PC-9 (cell line): ENCODE measurements around the gene CDC42. TPM values are rescaled to one million over a fixed set of nuclear protein-coding genes. Genes with fewer than 3 reads are reported as not detected.

Experiments used
- BruUV-seq: library from RNA; stranded (reverse); fragments of 400-500 nt; replicated peaks from 2 replicates; lab custom pipeline; 2021; lab: Mats Ljungman, UMichigan
- CTCF ChIA-PET: fragments of 300-600 bp; sonication (Branson Sonifier 250); formaldehyde crosslinking; loops from one replicate; lab custom pipeline; 2022; ENCODE audit warnings: antibody characterized with exemption; lab: Charles Lee
- POLR2A ChIA-PET: fragments of 300-600 bp; sonication (Branson Sonifier 250); formaldehyde crosslinking; loops from one replicate; lab custom pipeline; 2022; ENCODE audit warnings: antibody characterized with exemption; ENCODE audit not compliant: unreplicated experiment; lab: Charles Lee
- DNase-seq, 2 experiments: peaks; one replicate each; pipeline versions ENCODE4 v3.0.0 to v3.0.0-alpha.2; 2015 to 2022; ENCODE audit warnings: mixed read lengths in 1 of 2
- H2AFZ ChIP-seq: fragments of 200-600 bp; sonication (generic); 2 replicates; pipeline ENCODE4 v1.8.1; 2017; ENCODE audit warnings: antibody characterized with exemption
- H3F3A ChIP-seq: fragments of 200-600 bp; sonication (generic); 2 replicates; pipeline ENCODE4 v1.8.1; 2017; ENCODE audit warnings: antibody characterized with exemption, mild to moderate bottlenecking, low read depth; ENCODE audit not compliant: insufficient read depth
- H3K27ac ChIP-seq: fragments of 200-600 bp; sonication (generic); 2 replicates; pipeline ENCODE4 v1.6.1; 2016; ENCODE audit warnings: mixed run types
- H3K27me3 ChIP-seq: fragments of 200-600 bp; sonication (generic); 2 replicates; pipeline ENCODE4 v1.6.1; 2016; ENCODE audit warnings: low read depth, mixed run types; ENCODE audit not compliant: insufficient read depth
- H3K36me3 ChIP-seq: fragments of 200-600 bp; sonication (generic); 2 replicates; pipeline ENCODE4 v1.6.1; 2016; ENCODE audit warnings: low read depth, mixed run types
- H3K4me1 ChIP-seq: fragments of 200-600 bp; sonication (generic); replicated peaks from 2 replicates; pipeline ENCODE4 v1.6.1; 2016; ENCODE audit warnings: mixed run types; ENCODE audit not compliant: insufficient read depth
- H3K4me2 ChIP-seq: fragments of 200-600 bp; sonication (generic); 2 replicates; pipeline ENCODE4 v1.6.1; 2017; ENCODE audit warnings: mixed run types
- H3K4me3 ChIP-seq: fragments of 200-600 bp; sonication (generic); 2 replicates; pipeline ENCODE4 v1.6.1; 2016; ENCODE audit warnings: mixed run types
- H3K79me2 ChIP-seq: fragments of 200-600 bp; sonication (generic); 2 replicates; pipeline ENCODE4 v1.6.1; 2017; ENCODE audit warnings: low read depth, mixed run types
- H3K9me2 ChIP-seq: fragments of 200-600 bp; sonication (generic); 2 replicates; pipeline ENCODE4 v1.8.1; 2017; ENCODE audit warnings: mild to moderate bottlenecking; ENCODE audit not compliant: insufficient read depth
- H3K9me3 ChIP-seq: fragments of 200-600 bp; sonication (generic); 2 replicates; pipeline ENCODE4 v1.8.1; 2016; ENCODE audit warnings: low read depth; ENCODE audit not compliant: insufficient read depth
- H4K20me1 ChIP-seq: fragments of 200-600 bp; sonication (generic); 2 replicates; pipeline ENCODE4 v1.8.1; 2017; ENCODE audit not compliant: insufficient read depth
- CTCF ChIP-seq: fragments of 200-600 bp; sonication (generic); conservative IDR thresholded peaks from 2 replicates; pipeline ENCODE4 v1.6.1; 2017; ENCODE audit warnings: mixed run types, antibody characterized with exemption, mild to moderate bottlenecking, moderate library complexity
- EZH2 ChIP-seq: fragments of 200-600 bp; sonication (generic); IDR thresholded peaks from 2 replicates; pipeline ENCODE4 v1.8.0; 2017; ENCODE audit warnings: antibody characterized with exemption, low read depth
- intact Hi-C: fragments of 100-400 bp; cut with micrococcal nuclease; formaldehyde crosslinking; loops from one replicate; pipeline ENCODE4 v1.10.0; 2022; ENCODE audit not compliant: unreplicated experiment
- total RNA-seq: library from RNA; stranded (reverse); gene quantifications from 2 replicates; pipeline ENCODE4 v1.2.3, GENCODE V29; 2021

CDC42 gene
- total RNA-seq, 1 experiment from 2014 or later: 183 TPM

GRCh38 chr1:22050330-22050729 lies 2.2 kb upstream of the CDC42 start:
- H3K27ac ChIP-seq: no peak overlapping the region
- H4K20me1 ChIP-seq: peaks cover 17% of the 10 kb centered on the region
- H3K9me3 ChIP-seq: no peaks in the 10 kb centered on the region
- intact Hi-C loops: no loop called here
- no peak for DNase-seq
- H3K4me3 ChIP-seq: no peak overlapping the region
- no peak overlapping the region for H2AFZ ChIP-seq
- H3K9me2 ChIP-seq: no peaks in the 10 kb centered on the region
- peaks cover 19% of the 10 kb centered on the region for H3K79me2 ChIP-seq
- TF ChIP-seq EZH2 (no peak), CTCF (no peak)
- peaks cover 10% of the 10 kb centered on the region for H3F3A ChIP-seq
- no peaks in the 10 kb centered on the region for H3K27me3 ChIP-seq
- peaks cover 21% of the 10 kb centered on the region for H3K4me1 ChIP-seq
- H3K36me3 ChIP-seq: 0 out of 2 replicates have a peak, but pooled peaks cover 4% of the 10 kb centered on the region
- BruUV-seq: no TSS peak
- ChIA-PET CTCF (no interaction called here), POLR2A (no interaction called here)
- no peak overlapping the region for H3K4me2 ChIP-seq

GRCh38 chr1:22051607-22052114 lies 848 bp upstream of the CDC42 start:
- Histone ChIP-seq H3K9me3 (no peaks in the 10 kb centered on the region), H3K9me2 (no peaks in the 10 kb centered on the region), H3K79me2 (peaks cover 32% of the 10 kb centered on the region), H3F3A (peaks cover 12% of the 10 kb centered on the region; the same call in 1 of the 2 replicates), H4K20me1 (peaks cover 30% of the 10 kb centered on the region), H3K4me2 (peak overlapping the region; percentile 70; the same call in 1 of the 2 replicates), H2AFZ (peak overlapping the region; percentile 81; the same call in 1 of the 2 replicates), H3K27me3 (no peaks in the 10 kb centered on the region), H3K27ac (no peak overlapping the region), H3K4me1 (peaks cover 20% of the 10 kb centered on the region), H3K36me3 (peaks cover 9% of the 10 kb centered on the region; the same call in 1 of the 2 replicates), H3K4me3 (no peak overlapping the region; the same call in 1 of the 2 replicates)
- CTCF ChIA-PET: no interaction called here
- no peak for TF ChIP-seq CTCF
- no peak for TF ChIP-seq EZH2
- DNase-seq: no peak
- intact Hi-C loops: no loop called here
- BruUV-seq: TSS peak; percentile 71
- POLR2A ChIA-PET: interaction anchor here (1.8 kb wide), 1 partner anchor 26 kb away, joined by 20 read pairs; no protein-coding TSS in a partner anchor

GRCh38 chr1:22053017-22053860 lies 730 bp downstream of the CDC42 start:
- Histone ChIP-seq H3K4me1 (peaks cover 18% of the 10 kb centered on the region), H3K27ac (peak overlapping the region; percentile 79), H3K27me3 (no peaks in the 10 kb centered on the region), H3K79me2 (peaks cover 48% of the 10 kb centered on the region), H4K20me1 (peaks cover 46% of the 10 kb centered on the region), H3K4me3 (peak overlapping the region; percentile 90), H3K36me3 (peaks cover 9% of the 10 kb centered on the region; the same call in 1 of the 2 replicates), H3F3A (peaks cover 12% of the 10 kb centered on the region; the same call in 1 of the 2 replicates), H3K4me2 (peak overlapping the region; percentile 97), H3K9me2 (no peaks in the 10 kb centered on the region), H2AFZ (no peak overlapping the region), H3K9me3 (no peaks in the 10 kb centered on the region)
- TSS peak; percentile 56 for BruUV-seq
- peak in 1 of 2 experiments; percentile 54 for DNase-seq
- POLR2A ChIA-PET: interaction anchor here (0.5 to 1.8 kb wide), 8 partner anchors 8 to 1690 kb away, joined by 3 to 20 read pairs (median 4); partner anchors contain the start of gene ELOA
- TF ChIP-seq CTCF (no peak), EZH2 (no peak)
- CTCF ChIA-PET: interaction anchor here (0.5 to 1.1 kb wide), 3 partner anchors 29 to 366 kb away, joined by 3 to 4 read pairs (median 3); no protein-coding TSS in a partner anchor
- intact Hi-C loops: loop anchor here (1.0 kb wide), 1 partner anchor 28 kb away; no protein-coding TSS in a partner anchor
